ENCODE results near the gene TBC1D19.

DNA sequence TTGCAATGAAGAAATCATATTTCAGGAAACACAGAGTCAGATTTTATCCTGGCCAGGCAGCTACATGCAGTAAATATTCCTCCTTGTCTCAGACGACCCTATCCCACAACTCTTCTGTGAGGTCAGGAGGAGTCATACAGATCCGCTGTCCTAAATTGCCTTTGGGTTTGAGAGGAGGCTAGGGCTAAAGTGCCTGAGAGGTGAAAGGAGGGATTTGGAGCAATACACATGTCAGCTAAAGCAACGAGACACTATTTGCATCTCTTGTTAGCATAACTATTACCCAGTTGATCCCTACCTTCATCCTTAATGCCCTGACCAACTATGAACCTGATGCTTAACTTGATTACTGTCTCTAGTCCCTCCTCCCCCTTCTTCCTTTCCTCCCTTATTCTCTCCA lies 98.6 kb downstream of the TBC1D19 start:
- TF ChIP-seq, protein P1, sequence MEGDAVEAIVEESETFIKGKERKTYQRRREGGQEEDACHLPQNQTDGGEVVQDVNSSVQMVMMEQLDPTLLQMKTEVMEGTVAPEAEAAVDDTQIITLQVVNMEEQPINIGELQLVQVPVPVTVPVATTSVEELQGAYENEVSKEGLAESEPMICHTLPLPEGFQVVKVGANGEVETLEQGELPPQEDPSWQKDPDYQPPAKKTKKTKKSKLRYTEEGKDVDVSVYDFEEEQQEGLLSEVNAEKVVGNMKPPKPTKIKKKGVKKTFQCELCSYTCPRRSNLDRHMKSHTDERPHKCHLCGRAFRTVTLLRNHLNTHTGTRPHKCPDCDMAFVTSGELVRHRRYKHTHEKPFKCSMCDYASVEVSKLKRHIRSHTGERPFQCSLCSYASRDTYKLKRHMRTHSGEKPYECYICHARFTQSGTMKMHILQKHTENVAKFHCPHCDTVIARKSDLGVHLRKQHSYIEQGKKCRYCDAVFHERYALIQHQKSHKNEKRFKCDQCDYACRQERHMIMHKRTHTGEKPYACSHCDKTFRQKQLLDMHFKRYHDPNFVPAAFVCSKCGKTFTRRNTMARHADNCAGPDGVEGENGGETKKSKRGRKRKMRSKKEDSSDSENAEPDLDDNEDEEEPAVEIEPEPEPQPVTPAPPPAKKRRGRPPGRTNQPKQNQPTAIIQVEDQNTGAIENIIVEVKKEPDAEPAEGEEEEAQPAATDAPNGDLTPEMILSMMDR (conservative IDR thresholded peaks at IDR 0.05; ENCODE audit: low read depth, low read length) = no peak
- no peak for TF ChIP-seq POLR2A (IDR thresholded peaks at IDR 0.05; ENCODE audit: low read depth, low read length)
- TF ChIP-seq MAZ (IDR thresholded peaks at IDR 0.05; ENCODE audit: borderline replicate concordance, low read depth, low read length) = no peak

Measured in IMR-90 (cell line).